Measurements from ENCODE around the gene PRR18.

The PRR18 gene, protein sequence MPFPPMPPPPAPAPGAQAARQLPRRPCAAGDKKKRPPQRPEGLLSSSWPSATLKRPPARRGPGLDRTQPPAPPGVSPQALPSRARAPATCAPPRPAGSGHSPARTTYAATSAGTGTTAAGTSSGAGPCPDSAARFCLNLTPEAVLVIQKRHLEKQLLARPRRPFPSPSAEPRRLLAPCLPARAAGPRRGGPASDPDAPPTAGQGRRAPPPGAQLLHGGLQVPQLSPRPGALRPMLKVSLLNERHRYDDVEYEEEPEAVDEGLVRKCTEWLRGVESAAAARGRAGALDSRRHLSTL

DNA sequence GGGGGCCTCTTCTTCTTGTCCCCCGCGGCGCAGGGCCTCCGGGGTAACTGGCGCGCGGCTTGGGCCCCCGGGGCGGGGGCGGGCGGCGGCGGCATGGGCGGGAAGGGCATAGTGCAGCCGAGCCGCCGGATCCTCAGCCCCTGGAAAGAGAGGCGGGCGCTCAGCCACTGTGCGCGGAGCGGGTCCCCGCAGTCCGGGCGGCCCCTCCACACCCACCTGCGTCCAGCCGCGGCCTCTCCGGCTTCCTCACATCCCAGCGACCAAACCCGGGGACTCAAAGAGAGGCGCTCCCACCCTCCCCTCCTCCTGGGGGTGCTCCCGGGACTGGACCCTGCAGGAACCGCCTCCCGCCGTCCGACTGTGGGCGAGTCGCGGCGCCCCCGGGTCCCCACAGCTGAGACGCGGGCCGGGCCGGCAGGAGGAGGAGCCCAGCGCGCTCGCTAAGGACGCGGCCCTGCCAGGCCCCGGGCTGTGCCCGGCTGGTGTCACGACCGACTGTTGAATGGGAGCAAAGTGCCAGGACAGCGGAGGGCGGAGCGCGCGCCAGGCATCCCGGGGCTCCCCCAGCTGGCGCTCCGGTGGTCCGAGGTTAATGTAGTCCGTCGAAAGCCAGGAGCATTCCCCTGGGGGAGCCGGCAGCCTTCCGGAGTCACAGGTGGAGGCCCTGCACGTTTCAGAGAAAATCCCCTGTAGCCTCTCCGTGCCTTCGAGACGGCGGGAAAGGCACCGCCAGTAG lies at the start of gene PRR18:
Gene PRR18 (minus strand): TSS at position 360 of the 736 bp plus-strand sequence. CDS start 250 bp downstream, at position 110.
- peak; percentile 81 for DNase-seq (ENCODE audit: low read depth)
- peak within 1 kb of the TSS; percentile 62 for H3K4me3 ChIP-seq (ENCODE audit: low read depth, low read length)
- TF ChIP-seq, protein P1, sequence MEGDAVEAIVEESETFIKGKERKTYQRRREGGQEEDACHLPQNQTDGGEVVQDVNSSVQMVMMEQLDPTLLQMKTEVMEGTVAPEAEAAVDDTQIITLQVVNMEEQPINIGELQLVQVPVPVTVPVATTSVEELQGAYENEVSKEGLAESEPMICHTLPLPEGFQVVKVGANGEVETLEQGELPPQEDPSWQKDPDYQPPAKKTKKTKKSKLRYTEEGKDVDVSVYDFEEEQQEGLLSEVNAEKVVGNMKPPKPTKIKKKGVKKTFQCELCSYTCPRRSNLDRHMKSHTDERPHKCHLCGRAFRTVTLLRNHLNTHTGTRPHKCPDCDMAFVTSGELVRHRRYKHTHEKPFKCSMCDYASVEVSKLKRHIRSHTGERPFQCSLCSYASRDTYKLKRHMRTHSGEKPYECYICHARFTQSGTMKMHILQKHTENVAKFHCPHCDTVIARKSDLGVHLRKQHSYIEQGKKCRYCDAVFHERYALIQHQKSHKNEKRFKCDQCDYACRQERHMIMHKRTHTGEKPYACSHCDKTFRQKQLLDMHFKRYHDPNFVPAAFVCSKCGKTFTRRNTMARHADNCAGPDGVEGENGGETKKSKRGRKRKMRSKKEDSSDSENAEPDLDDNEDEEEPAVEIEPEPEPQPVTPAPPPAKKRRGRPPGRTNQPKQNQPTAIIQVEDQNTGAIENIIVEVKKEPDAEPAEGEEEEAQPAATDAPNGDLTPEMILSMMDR (IDR thresholded peaks at IDR 0.05; ENCODE audit: insufficient read depth, low read depth, low read length, missing control alignments): no peak

DNA sequence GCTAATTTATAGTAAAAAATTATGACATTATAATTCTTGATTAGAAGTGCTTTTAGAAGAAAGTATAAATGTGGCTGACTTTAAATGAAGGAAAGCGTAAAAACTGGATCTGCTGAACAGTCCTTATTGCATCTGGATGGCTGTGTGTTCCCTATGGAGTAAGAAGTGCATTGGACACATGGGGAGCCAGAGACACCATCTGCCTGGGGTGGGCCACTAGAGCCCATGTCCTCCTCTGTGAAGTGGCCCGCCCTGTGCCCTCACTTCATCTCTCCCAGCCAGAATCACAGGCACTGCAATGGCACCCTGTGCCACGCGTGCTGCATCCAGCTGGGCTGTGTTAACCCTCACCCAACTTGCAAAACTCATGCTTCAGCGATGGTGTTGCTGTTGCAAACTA lies 47.4 kb upstream of the PRR18 start:
- no peak overlapping the region for H3K4me3 ChIP-seq (ENCODE audit: low read depth, low read length)
- TF ChIP-seq, protein P1 (IDR thresholded peaks at IDR 0.05; ENCODE audit: insufficient read depth, low read depth, low read length, missing control alignments): no peak
- no peak for DNase-seq (ENCODE audit: low read depth)

DNA sequence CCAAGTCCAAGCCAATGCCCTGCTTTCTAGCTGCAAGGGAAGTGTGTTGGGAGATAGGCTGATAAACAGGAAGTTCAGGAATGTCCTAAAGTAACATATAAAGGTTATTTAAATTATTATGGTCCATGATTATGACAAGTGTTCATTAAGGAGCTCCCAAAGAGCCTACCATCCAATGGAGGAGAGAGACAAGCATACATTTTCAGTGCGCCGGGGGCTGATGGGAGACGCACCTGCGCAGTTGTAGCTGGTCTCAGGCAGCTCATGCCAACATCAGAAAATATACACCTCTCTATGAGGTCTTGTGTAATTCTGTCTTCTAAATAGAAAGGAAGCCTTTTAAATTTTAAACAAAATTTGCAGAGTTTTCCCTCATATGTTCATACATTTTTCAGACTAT lies 46.8 kb upstream of the PRR18 start:
- no peak overlapping the region for H3K4me3 ChIP-seq (ENCODE audit: low read depth, low read length)
- DNase-seq (ENCODE audit: low read depth): no peak
- TF ChIP-seq, protein P1 (IDR thresholded peaks at IDR 0.05; ENCODE audit: insufficient read depth, low read depth, low read length, missing control alignments): no peak

DNA sequence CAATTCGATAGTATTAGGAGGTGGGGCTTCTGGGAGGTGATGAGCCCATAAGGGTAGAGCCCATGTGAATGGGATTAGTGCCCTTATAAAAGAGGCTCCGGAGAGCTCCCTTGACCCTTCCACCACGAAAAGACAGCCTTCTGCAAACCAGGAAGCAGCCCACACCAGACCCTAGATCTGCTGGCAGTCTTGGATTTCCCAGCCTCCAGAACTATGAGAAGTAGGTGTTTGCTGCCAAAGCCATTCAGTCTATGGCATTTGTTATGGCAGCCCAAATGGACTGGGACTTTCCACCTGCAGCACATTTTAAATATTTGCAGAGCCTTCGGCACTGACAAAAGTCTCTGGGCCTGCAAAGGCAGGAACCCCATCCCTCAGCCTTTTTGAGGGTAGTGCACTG lies 46.0 kb upstream of the PRR18 start:
- H3K4me3 ChIP-seq (ENCODE audit: low read depth, low read length): no peak overlapping the region
- no peak for DNase-seq (ENCODE audit: low read depth)
- TF ChIP-seq, protein P1 (IDR thresholded peaks at IDR 0.05; ENCODE audit: insufficient read depth, low read depth, low read length, missing control alignments): no peak

DNA sequence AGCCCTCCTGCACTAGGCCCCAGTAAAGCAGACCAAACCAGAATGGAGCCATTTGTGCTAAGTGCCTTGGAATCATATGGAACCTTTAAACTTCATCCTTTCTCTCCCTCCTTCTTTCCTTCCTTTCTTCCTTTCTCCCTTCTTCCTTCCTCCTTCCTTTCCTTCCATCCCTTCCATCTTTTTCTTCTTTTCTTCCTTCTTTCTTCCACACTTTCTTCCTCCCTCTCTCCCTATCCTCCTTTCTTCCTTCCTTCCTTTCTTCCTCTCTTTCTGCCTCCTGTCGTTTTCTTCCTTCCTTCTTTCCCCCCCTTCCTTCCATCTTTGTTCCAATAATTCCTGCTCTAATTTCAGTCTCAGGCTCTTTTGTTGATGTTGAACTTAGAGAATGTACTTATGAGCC lies 45.3 kb upstream of the PRR18 start:
- DNase-seq (ENCODE audit: low read depth): no peak
- TF ChIP-seq, protein P1 (IDR thresholded peaks at IDR 0.05; ENCODE audit: insufficient read depth, low read depth, low read length, missing control alignments): no peak
- no peak overlapping the region for H3K4me3 ChIP-seq (ENCODE audit: low read depth, low read length)

DNA sequence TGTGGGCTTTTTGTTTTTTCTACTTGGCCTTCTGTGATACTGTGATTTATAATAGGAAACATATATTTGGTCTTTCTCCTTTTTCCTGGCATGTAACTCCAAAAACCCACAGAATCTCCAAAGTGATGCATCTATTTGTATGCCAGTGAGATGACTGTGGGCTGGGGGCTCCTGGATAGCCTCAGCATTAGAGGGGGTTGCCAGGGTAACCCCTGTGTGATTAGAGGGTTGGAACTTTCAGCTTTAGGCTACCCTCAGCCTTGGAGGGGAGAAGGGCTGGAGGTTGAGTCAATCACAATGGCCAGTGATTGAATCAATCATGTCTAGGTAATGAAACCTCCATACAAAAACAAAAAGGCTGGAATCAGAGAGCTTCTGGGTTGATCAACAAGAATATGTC lies 44.7 kb upstream of the PRR18 start:
- H3K4me3 ChIP-seq (ENCODE audit: low read depth, low read length): no peak overlapping the region
- TF ChIP-seq, protein P1 (IDR thresholded peaks at IDR 0.05; ENCODE audit: insufficient read depth, low read depth, low read length, missing control alignments): no peak
- no peak for DNase-seq (ENCODE audit: low read depth)
